Dendritic cell treated with granulocyte-macrophage colony-stimulating factor and Interleukin-4, amounts not matched to agents 40 ng/mL and 50 ng/mL, for 4 days (primary cell): ENCODE data around the gene FKBP1B.
A peak's percentile ranks its signal among the peaks of the same experiment; 100 is the strongest.
"Not testable (repeated sequence)": the region's sequence is repeated elsewhere in the genome, so short reads cannot be mapped to it uniquely, and the experiment has no call there.

Experiments
- H3K27ac Mint-ChIP-seq: one replicate; pipeline ENCODE4 v1.8.0; 2022; ENCODE audit warnings: mild to moderate bottlenecking, mixed read lengths
- H3K27me3 Mint-ChIP-seq: one replicate; pipeline ENCODE4 v1.8.0; 2022; ENCODE audit warnings: mild to moderate bottlenecking, mixed read lengths
- H3K36me3 Mint-ChIP-seq: one replicate; pipeline ENCODE4 v1.8.0; 2022; ENCODE audit warnings: low read depth, mixed read lengths
- H3K4me1 Mint-ChIP-seq: one replicate; pipeline ENCODE4 v1.8.0; 2022; ENCODE audit warnings: low read depth, mixed read lengths
- H3K4me3 Mint-ChIP-seq: one replicate; pipeline ENCODE4 v1.8.0; 2022; ENCODE audit warnings: mild to moderate bottlenecking, moderate library complexity, mixed read lengths
- H3K9me3 Mint-ChIP-seq: one replicate; pipeline ENCODE4 v1.8.0; 2022; ENCODE audit warnings: mixed read lengths
- intact Hi-C: fragments of 100-400 bp; cut with micrococcal nuclease; formaldehyde crosslinking; loops from one replicate; pipeline ENCODE4 v1.15.0; 2022

The FKBP1B gene

DNA sequence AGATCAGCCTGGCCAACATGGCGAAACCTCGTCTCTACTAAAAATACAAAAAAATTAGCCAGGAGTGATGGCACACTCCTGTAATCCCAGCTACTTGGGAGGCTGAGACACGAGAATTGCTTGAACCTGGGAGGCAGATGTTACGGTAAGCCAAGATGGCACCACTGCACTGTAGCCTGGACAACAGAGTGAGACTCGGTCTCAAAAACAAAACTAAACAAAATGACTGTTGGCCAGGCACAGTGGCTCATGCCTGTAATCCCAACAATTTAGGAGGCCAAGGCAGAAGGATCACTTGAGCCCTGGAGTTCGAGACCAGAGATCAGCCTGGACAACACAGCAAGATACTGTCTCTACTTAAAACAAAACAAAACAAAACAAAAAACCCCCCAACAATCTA lies 6.4 kb upstream of the FKBP1B start:
- Mint-ChIP-seq H3K4me1 (peaks cover 19% of the 10 kb centered on the region), H3K36me3 (peaks cover 24% of the 10 kb centered on the region)
- H3K27me3 Mint-ChIP-seq, H3K4me3 Mint-ChIP-seq, H3K27ac Mint-ChIP-seq, intact Hi-C loops, H3K9me3 Mint-ChIP-seq: not testable (repeated sequence)

DNA sequence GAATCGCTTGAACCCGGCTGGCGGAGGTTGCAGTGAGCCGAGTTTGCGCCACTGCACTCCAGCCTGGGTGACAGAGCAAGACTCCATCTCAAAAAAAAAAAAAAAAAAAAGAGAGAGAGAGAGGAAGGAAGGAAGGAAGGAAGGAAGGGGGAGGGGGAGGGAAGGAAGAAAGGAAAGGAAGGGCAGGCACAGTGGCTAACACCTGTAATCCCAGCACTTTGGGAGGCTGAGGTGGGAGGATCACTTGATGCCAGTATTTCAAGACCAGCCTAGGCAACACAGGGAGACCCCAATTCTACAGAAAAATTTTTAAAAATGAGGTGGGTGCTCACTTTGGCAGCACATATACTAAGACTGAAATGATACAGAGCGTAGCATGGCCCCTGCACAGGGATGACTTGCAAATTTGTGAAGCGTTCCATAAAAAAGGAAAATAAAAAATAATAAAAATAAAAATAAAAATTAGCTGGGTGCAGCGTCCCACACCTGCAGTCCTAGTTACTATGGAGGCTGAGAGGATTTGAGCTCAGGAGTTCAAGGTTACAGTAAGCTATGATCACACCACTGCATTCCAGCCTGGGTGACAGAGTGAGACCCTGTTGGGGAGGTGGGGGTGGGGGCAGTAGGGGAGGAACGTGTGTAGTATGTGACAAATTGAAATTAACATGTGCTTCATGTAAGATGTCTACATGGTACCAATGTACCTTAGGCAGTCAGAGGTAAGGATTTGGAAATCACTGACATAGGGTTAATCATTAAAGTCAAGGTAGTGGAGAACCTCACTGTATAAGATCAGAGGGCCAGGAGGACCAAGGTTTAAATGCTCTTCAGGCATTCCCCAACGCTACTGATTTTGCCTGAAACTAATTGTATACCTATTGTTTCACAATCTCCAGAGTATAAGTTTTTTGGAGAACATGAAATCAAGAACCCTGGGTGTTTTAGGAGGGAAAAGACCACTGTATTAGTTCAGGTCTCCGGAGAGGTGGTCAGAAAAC lies 3.7 kb upstream of the FKBP1B start:
- intact Hi-C loops, result loop anchor here (2.0 kb wide), 1 partner anchor 39 kb away; the partner anchor contains the start of gene TP53I3
- Mint-ChIP-seq H3K9me3 (no peaks in the 10 kb centered on the region), H3K4me3 (no peak overlapping the region), H3K27ac (no peak overlapping the region), H3K36me3 (peaks cover 8% of the 10 kb centered on the region), H3K4me1 (peaks cover 19% of the 10 kb centered on the region), H3K27me3 (peaks cover 17% of the 10 kb centered on the region)

DNA sequence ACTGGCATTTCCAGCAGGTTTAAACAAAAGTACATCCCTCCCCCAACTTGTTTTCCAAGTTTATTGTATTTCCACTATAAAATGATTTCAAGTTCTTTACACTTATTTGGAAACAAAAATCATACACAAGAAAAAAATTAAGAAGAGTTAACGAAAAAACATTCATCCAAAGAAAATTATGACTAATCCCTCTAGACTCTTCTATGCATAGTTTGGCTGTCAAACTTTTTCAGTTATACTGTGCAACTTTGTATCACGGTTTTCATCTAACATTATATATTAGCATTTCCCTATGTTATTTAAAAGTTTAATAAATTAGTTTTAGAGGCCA lies 3.0 kb upstream of the FKBP1B start:
- H3K4me1 Mint-ChIP-seq, result peaks cover 19% of the 10 kb centered on the region
- peaks cover 17% of the 10 kb centered on the region for H3K27me3 Mint-ChIP-seq
- H3K9me3 Mint-ChIP-seq, result no peaks in the 10 kb centered on the region
- H3K36me3 Mint-ChIP-seq, result peaks cover 8% of the 10 kb centered on the region
- no peak overlapping the region for H3K4me3 Mint-ChIP-seq
- intact Hi-C loops, result loop anchor here (2.0 kb wide), 1 partner anchor 38 kb away; the partner anchor contains the start of gene TP53I3
- peak overlapping the region; percentile 85 for H3K27ac Mint-ChIP-seq

DNA sequence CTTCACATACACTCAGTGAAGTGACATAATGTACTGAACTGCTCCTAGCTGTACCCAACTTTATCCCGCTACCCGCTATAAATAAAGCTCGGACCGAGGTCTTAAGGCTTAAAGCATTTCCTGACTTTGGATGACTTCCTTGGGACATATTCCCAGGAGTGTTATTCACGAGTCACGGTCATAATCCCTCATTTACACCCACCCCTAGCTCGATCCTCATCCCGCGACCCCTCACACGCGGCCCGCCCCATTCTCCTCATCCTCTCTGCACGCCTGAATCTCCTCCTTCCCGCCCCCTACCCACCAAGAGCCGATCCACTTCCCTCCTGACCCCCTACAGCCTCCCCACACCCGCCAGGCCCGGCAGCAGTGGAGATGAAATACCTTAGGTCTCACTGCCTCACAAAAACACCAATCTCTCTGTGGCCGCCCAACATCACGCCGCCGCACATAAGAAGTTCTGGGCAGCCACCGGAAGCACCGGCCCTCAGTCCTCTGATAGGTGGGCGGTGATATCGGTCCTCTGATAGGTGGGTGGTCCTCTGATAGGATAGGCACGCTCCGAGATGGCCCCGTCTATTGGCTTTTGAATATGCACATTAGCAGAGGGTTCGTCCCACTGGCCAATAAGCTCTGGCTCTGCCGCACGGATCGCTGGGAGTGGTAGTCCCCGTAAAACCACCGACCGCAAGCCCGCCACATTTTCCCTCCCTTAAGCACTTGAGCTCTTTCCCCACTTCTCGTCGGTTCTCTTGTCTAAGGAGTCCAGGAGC lies 2.4 kb upstream of the FKBP1B start, which contains the start of gene WDCP:
Gene WDCP, minus strand, starts transcription at position 462 of the 773 bp plus-strand sequence. CDS start 7,897 bp downstream, outside the sequence.
- Mint-ChIP-seq H3K9me3 (no peaks in the 10 kb centered on the region), H3K4me3 (peak within 1 kb of the TSS; percentile 96), H3K27ac (peak within 1 kb of the TSS; percentile 85), H3K36me3 (peaks cover 8% of the 10 kb centered on the region), H3K27me3 (peaks cover 17% of the 10 kb centered on the region), H3K4me1 (peaks cover 19% of the 10 kb centered on the region)
- intact Hi-C loops, result loop anchor here (1.0 to 2.0 kb wide), 3 partner anchors 29 to 120 kb away; partner anchors contain the start of genes ATAD2B, SF3B6 and TP53I3

DNA sequence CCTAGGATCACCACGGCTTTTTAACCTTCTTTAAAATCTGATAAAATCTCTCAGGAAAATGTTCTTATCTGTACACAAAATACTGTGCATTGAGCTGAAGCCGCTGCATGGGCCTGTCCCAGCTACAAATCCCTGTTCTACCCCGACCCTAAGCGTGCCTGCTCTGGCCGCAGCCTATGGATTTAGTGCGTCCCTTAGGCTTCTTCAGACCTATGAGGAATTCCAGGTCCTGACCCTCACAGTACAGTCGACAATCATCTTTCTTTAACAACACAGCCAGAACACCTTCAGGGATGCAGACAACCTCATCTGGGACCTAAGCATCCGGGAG lies 1.9 kb upstream of the FKBP1B start:
- peaks cover 17% of the 10 kb centered on the region for H3K27me3 Mint-ChIP-seq
- H3K36me3 Mint-ChIP-seq, result peaks cover 8% of the 10 kb centered on the region
- H3K4me1 Mint-ChIP-seq, result peaks cover 19% of the 10 kb centered on the region
- H3K9me3 Mint-ChIP-seq, result no peaks in the 10 kb centered on the region
- peak overlapping the region; percentile 85 for H3K27ac Mint-ChIP-seq
- peak overlapping the region; percentile 96 for H3K4me3 Mint-ChIP-seq
- intact Hi-C loops, result loop anchor here (1.0 to 2.0 kb wide), 3 partner anchors 29 to 120 kb away; partner anchors contain the start of genes ATAD2B, SF3B6 and TP53I3

DNA sequence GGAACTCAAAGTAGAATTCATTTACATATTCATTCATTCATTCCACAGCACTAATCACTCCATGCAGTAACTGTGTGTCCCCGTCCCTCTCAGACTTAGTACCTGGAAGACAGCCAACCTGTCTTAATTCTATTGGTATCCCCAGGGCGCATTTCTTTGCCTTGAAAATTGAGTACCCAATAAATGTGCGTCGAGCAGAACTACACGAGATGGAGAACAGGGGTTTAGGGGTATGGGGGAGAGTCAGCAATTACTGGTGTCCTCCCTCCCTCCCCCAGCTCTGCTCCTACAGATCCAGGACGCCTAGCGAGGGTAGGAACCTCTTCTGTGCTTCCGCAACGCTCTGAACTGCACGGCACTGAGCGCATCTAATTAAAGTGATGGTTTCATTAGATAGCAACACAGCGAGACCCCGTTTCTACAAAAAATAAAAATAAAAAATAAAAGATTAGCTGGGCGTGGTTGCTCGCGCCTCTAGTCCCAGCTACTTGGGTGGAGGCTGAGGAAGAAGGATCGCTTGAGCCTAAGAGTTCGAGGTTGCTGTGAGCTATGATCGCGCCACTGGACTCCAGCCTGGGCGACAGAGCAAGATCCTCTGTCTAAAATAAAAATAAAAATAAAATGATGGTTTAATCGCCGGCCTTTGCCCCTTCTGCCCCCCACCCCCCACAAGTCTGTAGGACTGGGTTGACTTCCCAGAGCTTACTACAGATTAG lies 614 bp upstream of the FKBP1B start:
- peaks cover 19% of the 10 kb centered on the region for H3K27me3 Mint-ChIP-seq
- no peak overlapping the region for H3K27ac Mint-ChIP-seq
- H3K9me3 Mint-ChIP-seq, result no peaks in the 10 kb centered on the region
- intact Hi-C loops, result no loop called here
- H3K4me3 Mint-ChIP-seq, result no peak overlapping the region
- H3K4me1 Mint-ChIP-seq, result peaks cover 19% of the 10 kb centered on the region
- H3K36me3 Mint-ChIP-seq, result peaks cover 8% of the 10 kb centered on the region

DNA sequence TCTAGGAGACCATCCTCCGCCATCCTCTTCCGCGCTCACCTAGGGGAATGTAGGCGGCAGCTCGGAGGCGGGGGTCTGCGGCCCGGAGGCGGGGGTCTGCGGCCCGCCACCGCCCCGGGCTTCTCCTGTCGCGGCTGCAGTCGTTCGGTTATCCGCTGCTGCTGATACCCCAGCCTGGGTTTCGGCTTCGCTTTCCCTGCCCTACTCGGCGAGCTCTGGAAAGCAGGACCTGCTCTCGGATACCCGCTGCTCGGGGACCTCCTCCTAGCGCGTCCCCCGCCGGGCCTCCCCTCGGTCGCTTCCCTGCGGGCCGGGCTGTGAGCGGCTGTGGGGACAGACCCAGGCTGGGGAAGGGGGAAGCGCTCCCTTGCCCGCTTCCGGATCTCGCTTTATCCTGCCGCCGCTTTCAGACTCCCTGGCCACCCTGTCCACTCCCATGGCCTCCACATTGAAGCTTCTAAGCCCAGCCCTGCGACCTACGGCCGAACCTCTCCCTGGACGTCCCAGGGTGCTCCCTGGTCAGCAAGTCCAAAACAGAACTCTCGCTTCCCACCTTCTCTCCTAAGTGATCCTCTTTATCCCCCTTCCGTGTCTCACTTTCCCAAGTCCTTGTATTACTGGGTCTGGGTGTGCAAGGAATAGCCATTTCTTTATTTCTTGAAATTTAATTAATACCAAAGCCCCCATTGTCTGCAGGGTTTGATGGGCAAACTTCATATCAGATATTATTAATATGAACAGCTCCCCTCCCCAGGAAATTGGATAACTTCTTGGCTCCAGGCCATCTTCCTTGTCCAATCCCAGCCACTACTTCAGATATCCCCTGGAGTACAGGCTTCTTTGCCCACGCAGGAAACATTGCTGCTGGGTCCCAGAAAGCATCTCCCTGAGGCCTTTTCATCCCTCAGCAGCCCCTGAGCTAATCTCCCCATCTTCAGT lies 769 bp downstream of the FKBP1B start:
- Mint-ChIP-seq H3K36me3 (peaks cover 8% of the 10 kb centered on the region), H3K9me3 (no peaks in the 10 kb centered on the region), H3K27ac (no peak overlapping the region), H3K4me3 (no peak overlapping the region), H3K4me1 (peaks cover 14% of the 10 kb centered on the region), H3K27me3 (peaks cover 19% of the 10 kb centered on the region)
- intact Hi-C loops, result no loop called here

DNA sequence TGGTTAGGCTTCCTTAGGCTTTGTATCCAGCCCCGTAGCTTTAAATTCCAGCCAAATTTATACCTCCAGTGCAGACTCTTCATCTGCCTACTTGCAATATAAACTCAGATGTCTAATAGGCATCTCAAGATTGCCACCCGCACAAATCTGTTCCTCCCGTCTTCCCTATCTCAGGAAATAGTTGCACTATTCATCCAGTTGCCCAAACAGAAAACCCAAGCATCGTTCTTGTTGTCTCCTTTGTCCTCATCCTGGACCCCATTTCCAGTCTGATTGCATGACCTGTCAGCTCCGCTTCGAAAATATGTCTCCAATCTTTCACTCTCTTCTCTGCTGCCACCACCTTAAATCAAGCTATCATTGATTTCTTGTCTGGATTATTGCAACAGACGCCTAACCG lies 2.3 kb downstream of the FKBP1B start:
- Mint-ChIP-seq H3K27ac (no peak overlapping the region), H3K4me3 (no peak overlapping the region), H3K4me1 (peaks cover 8% of the 10 kb centered on the region)

DNA sequence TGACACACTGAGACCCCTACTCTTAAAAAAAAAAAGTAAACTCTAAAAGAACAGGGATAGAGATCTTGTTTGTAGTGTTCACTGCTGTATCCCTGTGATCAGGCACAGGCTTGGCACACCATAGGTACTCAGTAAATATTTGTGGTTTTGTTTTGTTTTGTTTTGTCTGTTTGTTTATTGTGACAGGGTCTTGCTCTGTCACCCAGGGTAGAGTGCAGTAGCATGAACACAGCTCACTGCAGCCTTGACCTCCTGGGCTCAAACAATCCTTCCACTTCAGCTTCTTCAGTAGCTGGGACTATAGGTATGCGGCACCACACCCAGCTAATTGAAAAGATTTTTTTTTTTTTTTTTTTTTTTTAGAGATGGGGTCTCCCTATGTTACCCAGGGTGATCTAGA lies 3.4 kb downstream of the FKBP1B start:
- intact Hi-C loops, result no loop called here
- Mint-ChIP-seq H3K27ac (no peak overlapping the region), H3K9me3 (no peaks in the 10 kb centered on the region), H3K36me3 (no peaks in the 10 kb centered on the region), H3K4me3 (no peak overlapping the region), H3K27me3 (peaks cover 14% of the 10 kb centered on the region), H3K4me1 (no peaks in the 10 kb centered on the region)

More for the DNA sequence above, 2.3 kb downstream of the FKBP1B start:
- H3K27me3 Mint-ChIP-seq, result peaks cover 19% of the 10 kb centered on the region
- intact Hi-C loops, result no loop called here
- peaks cover 7% of the 10 kb centered on the region for H3K36me3 Mint-ChIP-seq
- no peaks in the 10 kb centered on the region for H3K9me3 Mint-ChIP-seq

DNA sequence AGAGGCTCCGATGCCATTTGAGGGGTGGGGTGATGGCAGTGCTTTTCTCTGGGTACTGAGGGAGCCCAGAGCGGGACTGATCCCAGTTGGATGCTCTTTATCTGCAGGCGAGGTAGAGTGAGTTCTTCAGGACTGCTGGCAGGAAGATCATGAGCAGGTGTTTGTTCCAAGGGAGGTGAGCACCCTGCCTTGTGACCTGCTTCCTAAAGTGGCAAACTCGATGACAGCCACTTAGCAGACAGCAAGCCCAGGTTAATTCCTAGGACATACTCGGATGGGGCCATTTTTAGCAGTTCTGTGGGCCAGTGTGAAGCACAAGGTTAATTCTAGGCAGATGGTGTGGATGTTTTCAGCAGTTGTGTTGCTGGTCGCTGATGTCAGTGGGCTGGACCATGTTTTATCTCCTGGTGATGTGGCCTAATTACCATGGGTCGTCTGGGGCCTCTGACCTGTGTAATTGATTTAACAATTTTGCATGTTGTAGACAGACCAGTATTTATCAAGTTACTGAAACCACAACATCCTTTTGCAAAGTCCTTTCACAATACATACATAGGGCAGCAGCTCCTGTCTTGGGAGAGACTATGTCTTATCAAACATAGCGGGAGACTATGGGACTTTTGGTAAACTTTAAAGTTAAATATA lies 4.9 kb downstream of the FKBP1B start:
- H3K27me3 Mint-ChIP-seq, result peaks cover 5% of the 10 kb centered on the region
- H3K9me3 Mint-ChIP-seq, result no peaks in the 10 kb centered on the region
- H3K27ac Mint-ChIP-seq, result no peak overlapping the region
- peaks cover 5% of the 10 kb centered on the region for H3K4me1 Mint-ChIP-seq
- no peak overlapping the region for H3K4me3 Mint-ChIP-seq
- H3K36me3 Mint-ChIP-seq, result no peaks in the 10 kb centered on the region
- intact Hi-C loops, result no loop called here

DNA sequence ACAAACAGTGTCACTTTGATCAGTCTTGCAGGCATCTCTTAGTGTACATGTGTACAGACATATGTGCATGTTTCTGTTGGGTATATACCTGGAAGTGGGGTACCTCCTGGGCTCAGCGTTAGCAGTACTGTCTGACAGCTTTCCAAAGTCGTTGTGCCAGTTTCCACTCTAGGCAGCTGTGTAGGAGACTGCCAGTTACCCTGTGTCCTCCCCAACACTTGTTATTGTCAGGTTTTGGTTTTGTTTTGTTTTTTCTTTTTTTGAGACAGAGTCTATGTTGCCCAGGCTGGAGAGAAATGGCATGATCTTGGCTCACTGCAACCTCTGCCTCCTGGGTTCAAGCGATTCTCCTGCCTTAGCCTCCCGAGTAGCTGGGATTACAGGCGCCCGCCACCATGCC lies 6.2 kb downstream of the FKBP1B start:
- no peak overlapping the region for H3K27ac Mint-ChIP-seq
- H3K27me3 Mint-ChIP-seq, result peaks cover 2% of the 10 kb centered on the region
- no peaks in the 10 kb centered on the region for H3K36me3 Mint-ChIP-seq
- H3K9me3 Mint-ChIP-seq, result no peaks in the 10 kb centered on the region
- peaks cover 5% of the 10 kb centered on the region for H3K4me1 Mint-ChIP-seq
- no peak overlapping the region for H3K4me3 Mint-ChIP-seq
- intact Hi-C loops, result no loop called here

DNA sequence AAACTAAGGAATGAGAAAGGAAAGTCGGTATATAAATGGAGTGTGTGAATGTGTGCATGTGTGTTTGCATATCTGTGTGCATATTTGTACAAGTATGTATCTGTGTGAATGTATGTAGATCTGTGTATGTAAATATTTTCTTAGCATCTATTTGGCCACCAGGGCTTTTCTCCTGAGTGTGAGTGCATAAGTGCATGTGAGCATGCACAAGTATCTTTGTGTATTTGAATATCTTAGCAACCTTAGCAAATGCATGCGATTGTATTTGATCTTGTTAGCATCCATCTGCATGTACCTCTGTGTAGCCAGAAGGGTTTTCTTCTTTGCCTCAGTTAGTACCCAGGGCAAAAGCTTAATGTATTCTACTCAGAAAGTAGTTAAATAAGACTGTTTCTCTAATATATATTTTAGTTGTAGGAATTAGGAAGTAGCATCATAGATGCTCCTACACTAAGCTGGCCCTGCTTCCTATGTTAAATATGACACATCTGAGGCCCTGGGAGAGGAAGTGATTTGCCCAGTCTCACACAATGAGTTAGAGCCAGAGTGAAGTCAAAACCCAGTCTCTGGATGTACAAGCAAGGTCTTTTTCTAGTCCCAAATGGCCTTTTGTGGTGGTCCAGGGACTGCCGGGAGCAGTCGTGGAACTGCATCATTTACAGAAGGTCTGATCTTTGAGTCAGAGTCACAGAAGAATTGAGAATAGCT lies 9.2 kb downstream of the FKBP1B start:
- no peaks in the 10 kb centered on the region for H3K36me3 Mint-ChIP-seq
- H3K4me1 Mint-ChIP-seq, result peaks cover 5% of the 10 kb centered on the region
- no peak overlapping the region for H3K27ac Mint-ChIP-seq
- no peaks in the 10 kb centered on the region for H3K9me3 Mint-ChIP-seq
- H3K27me3 Mint-ChIP-seq, result no peaks in the 10 kb centered on the region
- intact Hi-C loops, result no loop called here
- H3K4me3 Mint-ChIP-seq, result no peak overlapping the region
